ENCODE data around the gene SKOR2. TPM values are rescaled to one million over a fixed set of nuclear protein-coding genes. Genes with fewer than 3 reads are reported as not detected.

SKOR2 gene
- total RNA-seq, 1 donor from 2014 or later: not detected

DNA sequence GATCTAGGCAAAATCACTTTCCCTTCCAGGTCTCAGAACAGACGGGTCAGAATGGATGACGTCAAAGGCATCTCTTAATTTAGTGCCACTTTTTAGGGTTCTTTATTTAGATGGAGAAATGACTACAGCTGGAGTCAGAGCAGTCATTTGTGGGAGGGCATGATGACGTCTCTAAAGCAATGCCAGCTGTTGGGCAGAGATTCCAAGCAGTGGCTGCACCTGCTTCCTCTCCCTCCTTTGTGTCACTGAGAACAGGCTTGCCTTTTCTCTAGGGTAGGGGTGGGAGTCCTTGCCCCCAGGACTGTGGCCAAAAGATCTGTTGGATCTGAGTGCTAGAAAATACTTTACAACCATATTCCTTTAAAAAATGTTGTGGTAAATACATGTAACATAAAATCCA lies 28.7 kb upstream of the SKOR2 start:
- no peak overlapping the region for H3K4me3 ChIP-seq
- no peaks in the 10 kb centered on the region for H3K4me1 ChIP-seq
- H3K36me3 ChIP-seq: no peaks in the 10 kb centered on the region
- no peak overlapping the region for H3K27ac ChIP-seq
- no peak for DNase-seq (ENCODE audit: extremely low spot score in 2 of 2)
- no peaks in the 10 kb centered on the region for H3K9me3 ChIP-seq
- intact Hi-C loops (cut with DNase I): no loop called here
- no peak for TF ChIP-seq POLR2AphosphoS5 (IDR thresholded peaks at IDR 0.05; ENCODE audit: insufficient read depth in 1 of 2, low read depth in 1 of 2)
- no peak for TF ChIP-seq POLR2A (IDR thresholded peaks at IDR 0.05)
- TF ChIP-seq, protein P1, sequence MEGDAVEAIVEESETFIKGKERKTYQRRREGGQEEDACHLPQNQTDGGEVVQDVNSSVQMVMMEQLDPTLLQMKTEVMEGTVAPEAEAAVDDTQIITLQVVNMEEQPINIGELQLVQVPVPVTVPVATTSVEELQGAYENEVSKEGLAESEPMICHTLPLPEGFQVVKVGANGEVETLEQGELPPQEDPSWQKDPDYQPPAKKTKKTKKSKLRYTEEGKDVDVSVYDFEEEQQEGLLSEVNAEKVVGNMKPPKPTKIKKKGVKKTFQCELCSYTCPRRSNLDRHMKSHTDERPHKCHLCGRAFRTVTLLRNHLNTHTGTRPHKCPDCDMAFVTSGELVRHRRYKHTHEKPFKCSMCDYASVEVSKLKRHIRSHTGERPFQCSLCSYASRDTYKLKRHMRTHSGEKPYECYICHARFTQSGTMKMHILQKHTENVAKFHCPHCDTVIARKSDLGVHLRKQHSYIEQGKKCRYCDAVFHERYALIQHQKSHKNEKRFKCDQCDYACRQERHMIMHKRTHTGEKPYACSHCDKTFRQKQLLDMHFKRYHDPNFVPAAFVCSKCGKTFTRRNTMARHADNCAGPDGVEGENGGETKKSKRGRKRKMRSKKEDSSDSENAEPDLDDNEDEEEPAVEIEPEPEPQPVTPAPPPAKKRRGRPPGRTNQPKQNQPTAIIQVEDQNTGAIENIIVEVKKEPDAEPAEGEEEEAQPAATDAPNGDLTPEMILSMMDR (IDR thresholded peaks at IDR 0.05): no peak
- no peaks in the 10 kb centered on the region for H3K27me3 ChIP-seq

DNA sequence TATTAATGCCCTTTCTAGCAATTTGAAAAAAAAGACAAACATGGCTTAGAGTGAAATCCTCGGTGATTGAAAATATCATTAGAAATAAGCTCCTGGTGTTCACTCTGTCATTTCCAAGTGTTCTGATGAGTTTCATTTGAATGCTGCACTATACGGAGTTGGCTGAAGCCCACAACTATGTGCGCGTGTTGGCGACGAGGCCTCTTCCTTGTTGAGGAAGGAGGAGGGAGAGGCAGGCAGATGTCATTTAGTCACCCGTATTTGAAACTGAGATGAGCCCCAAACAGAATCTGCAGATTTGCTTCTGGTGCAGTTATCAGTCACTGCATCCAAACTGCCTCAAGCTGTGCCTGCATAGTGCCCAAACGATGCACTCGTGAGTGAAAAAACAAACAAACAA lies 23.5 kb upstream of the SKOR2 start:
- H3K9me3 ChIP-seq: no peaks in the 10 kb centered on the region
- TF ChIP-seq, protein P1 (IDR thresholded peaks at IDR 0.05): no peak
- TF ChIP-seq POLR2AphosphoS5 (IDR thresholded peaks at IDR 0.05; ENCODE audit: insufficient read depth in 1 of 2, low read depth in 1 of 2) (no peak), POLR2A (IDR thresholded peaks at IDR 0.05) (no peak)
- DNase-seq (ENCODE audit: extremely low spot score in 2 of 2): no peak
- intact Hi-C loops (cut with DNase I): no loop called here
- H3K27ac ChIP-seq: no peak overlapping the region
- H3K36me3 ChIP-seq: no peaks in the 10 kb centered on the region
- no peaks in the 10 kb centered on the region for H3K27me3 ChIP-seq
- no peaks in the 10 kb centered on the region for H3K4me1 ChIP-seq
- no peak overlapping the region for H3K4me3 ChIP-seq

DNA sequence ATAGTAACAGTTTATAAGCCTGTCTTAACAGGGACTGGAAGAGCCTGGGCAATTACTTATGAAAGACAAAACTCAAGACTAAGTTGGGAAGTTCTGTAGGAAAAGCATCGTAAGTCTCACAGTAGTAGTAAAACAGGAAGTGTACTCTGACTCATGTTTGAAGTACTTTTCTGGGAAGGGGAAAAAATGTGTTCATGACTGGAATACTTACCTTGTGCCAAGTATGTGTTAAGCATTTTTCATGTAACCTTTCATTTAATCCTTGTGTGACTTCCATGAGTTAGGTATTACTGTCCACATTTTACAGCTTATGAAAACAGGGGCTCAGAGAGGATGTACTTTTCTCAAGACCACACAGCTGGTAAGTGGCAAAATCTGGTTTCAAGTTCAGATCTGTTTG lies 13.7 kb upstream of the SKOR2 start:
- H3K4me3 ChIP-seq: no peak overlapping the region
- no peak for DNase-seq (ENCODE audit: extremely low spot score in 2 of 2)
- peaks cover 9% of the 10 kb centered on the region for H3K27me3 ChIP-seq
- H3K27ac ChIP-seq: no peak overlapping the region
- intact Hi-C loops (cut with DNase I): no loop called here
- TF ChIP-seq POLR2AphosphoS5 (IDR thresholded peaks at IDR 0.05; ENCODE audit: insufficient read depth in 1 of 2, low read depth in 1 of 2) (no peak), POLR2A (IDR thresholded peaks at IDR 0.05) (no peak)
- TF ChIP-seq, protein P1 (IDR thresholded peaks at IDR 0.05): no peak
- H3K4me1 ChIP-seq: peaks cover 11% of the 10 kb centered on the region
- H3K36me3 ChIP-seq: no peaks in the 10 kb centered on the region
- H3K9me3 ChIP-seq: no peaks in the 10 kb centered on the region

DNA sequence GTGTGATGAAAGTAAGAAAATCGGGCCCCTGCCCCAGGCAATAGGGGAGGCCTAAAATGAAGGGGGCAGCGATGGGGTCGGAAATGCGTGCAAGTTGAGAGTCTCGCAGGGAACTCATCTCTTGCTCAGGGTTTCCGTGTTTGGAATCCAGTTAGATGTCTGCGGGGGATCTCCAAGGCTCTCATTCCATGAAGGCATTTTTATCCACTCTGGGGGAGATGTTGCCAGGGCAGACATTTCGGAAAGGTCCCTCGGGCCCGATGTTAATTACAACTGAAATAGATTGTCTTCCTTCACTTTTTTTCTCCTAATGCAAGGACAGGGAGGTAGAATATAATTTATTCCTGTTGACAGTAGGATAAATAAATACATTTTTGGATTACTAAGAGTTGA lies 12.8 kb upstream of the SKOR2 start:
- H3K4me1 ChIP-seq: peaks cover 11% of the 10 kb centered on the region
- no peak for DNase-seq (ENCODE audit: extremely low spot score in 2 of 2)
- H3K4me3 ChIP-seq: no peak overlapping the region
- H3K27me3 ChIP-seq: peaks cover 9% of the 10 kb centered on the region
- TF ChIP-seq POLR2AphosphoS5 (IDR thresholded peaks at IDR 0.05; ENCODE audit: insufficient read depth in 1 of 2, low read depth in 1 of 2): no peak
- TF ChIP-seq, protein P1 (IDR thresholded peaks at IDR 0.05): no peak
- TF ChIP-seq POLR2A (IDR thresholded peaks at IDR 0.05): no peak
- no peaks in the 10 kb centered on the region for H3K9me3 ChIP-seq
- H3K36me3 ChIP-seq: no peaks in the 10 kb centered on the region
- no peak overlapping the region for H3K27ac ChIP-seq
- intact Hi-C loops (cut with DNase I): no loop called here

DNA sequence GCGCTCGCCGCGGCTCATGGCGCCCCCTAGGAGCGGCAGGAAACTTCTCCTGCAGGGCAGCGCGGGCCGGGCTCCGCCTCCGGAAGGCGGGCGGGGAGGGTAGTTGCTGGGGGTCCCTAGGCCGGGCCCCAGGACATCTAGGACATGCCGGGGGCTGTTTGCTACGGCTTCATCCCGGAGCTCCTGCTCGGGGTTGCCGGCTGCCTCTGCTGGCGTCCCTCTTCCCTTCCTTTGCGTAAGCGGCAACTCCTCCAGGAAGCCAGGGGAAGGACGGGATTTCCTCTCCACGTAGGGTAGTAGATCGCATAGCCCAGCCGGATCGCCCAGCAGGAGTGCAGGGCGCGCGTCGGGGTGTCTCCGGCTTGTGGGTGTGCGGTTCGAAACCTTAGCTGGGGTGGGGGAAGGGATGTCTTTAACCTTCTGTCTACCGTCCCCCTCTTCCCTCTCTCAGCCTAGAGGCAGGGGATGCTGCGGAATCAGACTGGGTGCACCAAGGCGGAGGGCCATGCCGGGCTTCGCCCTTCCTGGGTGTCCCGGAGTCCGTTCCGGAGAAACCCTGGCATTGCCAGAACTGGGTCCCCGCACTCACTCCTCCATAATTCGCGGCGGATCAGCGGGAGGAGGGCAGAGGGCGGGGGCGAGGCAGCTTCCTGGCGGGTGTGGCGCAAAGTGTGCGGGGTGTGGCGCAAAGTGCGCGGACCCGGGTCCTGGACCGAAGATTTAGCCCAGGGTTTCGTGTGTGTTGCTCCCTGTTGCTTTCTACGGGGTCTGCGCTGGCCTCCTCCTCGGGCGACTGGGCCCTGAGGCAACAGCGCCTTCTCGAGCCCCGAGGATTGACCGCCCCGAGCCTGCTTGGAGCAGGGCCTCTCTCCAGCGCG lies 12.2 kb upstream of the SKOR2 start:
- TF ChIP-seq, protein P1 (IDR thresholded peaks at IDR 0.05): no peak
- TF ChIP-seq POLR2AphosphoS5 (IDR thresholded peaks at IDR 0.05; ENCODE audit: insufficient read depth in 1 of 2, low read depth in 1 of 2) (no peak), POLR2A (IDR thresholded peaks at IDR 0.05) (no peak)
- Histone ChIP-seq H3K36me3 (no peaks in the 10 kb centered on the region), H3K9me3 (no peaks in the 10 kb centered on the region), H3K4me1 (peaks cover 11% of the 10 kb centered on the region), H3K27me3 (peaks cover 9% of the 10 kb centered on the region), H3K4me3 (no peak overlapping the region), H3K27ac (no peak overlapping the region)
- no peak for DNase-seq (ENCODE audit: extremely low spot score in 2 of 2)
- intact Hi-C loops (cut with DNase I): no loop called here

Data from vagina (tissue), 2 donors.